GM21360 (cell line): ENCODE results near the gene TRIM29.
A peak's percentile ranks its signal among the peaks of the same experiment; 100 is the strongest.
"Not testable (repeated sequence)": the region's sequence is repeated elsewhere in the genome, so short reads cannot be mapped to it uniquely, and the experiment has no call there.

Source experiments
- ATAC-seq: cut with Tn5 transposase; IDR thresholded peaks from one replicate; pipeline ENCODE4 v1.9.1; 2021; ENCODE audit warnings: mild to moderate bottlenecking, moderate library complexity; ENCODE audit not compliant: unreplicated experiment

The TRIM29 gene, protein sequence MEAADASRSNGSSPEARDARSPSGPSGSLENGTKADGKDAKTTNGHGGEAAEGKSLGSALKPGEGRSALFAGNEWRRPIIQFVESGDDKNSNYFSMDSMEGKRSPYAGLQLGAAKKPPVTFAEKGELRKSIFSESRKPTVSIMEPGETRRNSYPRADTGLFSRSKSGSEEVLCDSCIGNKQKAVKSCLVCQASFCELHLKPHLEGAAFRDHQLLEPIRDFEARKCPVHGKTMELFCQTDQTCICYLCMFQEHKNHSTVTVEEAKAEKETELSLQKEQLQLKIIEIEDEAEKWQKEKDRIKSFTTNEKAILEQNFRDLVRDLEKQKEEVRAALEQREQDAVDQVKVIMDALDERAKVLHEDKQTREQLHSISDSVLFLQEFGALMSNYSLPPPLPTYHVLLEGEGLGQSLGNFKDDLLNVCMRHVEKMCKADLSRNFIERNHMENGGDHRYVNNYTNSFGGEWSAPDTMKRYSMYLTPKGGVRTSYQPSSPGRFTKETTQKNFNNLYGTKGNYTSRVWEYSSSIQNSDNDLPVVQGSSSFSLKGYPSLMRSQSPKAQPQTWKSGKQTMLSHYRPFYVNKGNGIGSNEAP

DNA sequence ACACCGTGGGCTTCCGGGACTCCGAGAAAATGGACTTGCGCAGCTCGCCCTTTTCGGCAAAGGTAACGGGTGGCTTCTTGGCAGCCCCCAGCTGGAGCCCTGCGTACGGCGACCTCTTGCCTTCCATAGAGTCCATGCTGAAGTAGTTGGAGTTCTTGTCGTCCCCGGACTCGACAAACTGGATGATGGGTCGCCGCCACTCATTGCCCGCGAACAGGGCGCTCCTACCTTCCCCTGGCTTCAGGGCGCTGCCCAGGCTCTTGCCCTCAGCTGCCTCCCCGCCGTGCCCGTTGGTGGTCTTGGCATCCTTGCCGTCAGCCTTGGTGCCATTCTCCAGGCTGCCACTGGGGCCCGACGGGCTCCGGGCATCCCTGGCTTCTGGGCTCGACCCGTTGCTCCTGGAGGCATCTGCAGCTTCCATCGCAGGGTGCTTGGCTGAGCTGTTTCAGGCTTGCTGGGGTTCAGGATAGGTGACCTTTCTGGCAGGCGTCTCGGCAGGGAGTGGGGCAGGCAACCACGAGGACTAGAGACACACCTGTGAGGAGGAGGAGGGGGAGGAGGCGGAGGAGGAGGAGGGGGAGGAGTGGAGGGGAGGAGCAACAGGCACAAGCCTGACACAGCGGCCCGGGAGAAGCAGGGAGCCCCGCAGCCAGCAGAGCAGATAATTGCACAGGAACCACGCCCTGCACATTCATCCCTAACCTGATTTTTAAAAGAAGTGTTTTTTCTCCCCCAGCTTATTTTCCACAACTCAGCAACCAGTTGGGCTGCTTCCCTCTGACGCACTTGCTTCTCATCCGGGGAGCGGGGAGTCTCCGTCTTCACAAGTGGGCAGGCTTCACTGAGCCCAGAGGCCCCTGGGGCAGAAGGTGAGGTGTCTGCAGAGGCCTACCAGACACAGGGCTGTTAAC is at the start of gene TRIM29:
Gene TRIM29 (minus strand): TSS at position 503 of the 911 bp plus-strand sequence. CDS start 82 bp downstream, at position 421.
- no peak for ATAC-seq

DNA sequence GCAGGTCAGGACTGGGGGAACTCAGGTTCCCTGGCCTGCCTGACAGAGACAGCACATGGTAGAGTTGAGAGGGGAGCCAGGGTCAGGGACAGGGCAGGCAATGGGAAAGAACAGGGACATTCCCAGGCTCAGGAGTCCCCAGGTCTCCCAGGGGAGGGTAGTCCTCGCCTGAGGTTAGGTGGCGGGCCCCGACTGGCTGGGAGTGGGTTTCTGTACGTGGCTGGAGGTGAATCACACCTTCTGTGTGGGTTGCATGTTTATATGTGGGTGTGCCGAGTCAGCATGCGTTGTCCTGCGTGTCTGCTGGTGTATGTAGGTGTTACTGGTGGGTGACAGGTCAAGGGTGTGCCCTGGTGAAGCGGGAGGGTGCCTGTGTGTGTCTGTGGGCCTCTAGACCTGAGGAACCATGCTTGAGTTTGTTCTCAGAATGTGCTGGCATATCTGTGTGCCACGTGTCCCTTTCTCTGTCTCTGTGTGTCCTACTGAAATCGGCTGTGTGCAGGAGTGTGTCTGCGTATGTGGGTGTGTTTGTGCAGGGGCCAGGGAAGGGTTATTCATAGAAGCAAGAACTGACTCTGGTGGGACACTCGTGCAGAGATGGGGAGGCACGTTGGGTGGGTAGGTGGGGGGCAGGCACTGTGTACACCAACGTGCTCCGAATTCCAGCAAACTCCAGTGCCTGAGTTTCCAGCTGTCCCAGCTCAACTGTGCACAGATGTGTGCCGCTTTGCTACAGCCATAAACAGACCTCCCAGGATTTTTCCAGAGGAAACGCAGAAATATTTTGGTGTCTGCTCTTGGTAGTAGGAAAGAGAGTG is 49.1 kb upstream of the TRIM29 start:
- ATAC-seq, result peak; percentile 52

DNA sequence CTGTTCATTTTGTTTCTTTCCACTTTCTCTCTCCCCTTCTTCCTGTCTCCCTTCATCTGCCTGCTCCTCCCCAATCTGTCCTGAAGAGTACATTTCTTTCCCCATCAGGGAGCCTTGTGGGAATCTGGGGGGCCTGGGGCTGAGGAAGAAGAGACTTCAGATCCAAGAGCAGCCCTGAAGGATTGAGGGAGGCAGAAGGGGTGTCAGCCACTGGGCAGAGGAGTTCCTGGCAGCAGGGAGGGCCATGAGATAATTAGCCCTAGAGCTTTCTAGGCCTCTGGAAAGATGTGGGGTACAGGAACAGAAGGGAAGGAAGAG is 48.5 kb upstream of the TRIM29 start:
- ATAC-seq, result no peak

DNA sequence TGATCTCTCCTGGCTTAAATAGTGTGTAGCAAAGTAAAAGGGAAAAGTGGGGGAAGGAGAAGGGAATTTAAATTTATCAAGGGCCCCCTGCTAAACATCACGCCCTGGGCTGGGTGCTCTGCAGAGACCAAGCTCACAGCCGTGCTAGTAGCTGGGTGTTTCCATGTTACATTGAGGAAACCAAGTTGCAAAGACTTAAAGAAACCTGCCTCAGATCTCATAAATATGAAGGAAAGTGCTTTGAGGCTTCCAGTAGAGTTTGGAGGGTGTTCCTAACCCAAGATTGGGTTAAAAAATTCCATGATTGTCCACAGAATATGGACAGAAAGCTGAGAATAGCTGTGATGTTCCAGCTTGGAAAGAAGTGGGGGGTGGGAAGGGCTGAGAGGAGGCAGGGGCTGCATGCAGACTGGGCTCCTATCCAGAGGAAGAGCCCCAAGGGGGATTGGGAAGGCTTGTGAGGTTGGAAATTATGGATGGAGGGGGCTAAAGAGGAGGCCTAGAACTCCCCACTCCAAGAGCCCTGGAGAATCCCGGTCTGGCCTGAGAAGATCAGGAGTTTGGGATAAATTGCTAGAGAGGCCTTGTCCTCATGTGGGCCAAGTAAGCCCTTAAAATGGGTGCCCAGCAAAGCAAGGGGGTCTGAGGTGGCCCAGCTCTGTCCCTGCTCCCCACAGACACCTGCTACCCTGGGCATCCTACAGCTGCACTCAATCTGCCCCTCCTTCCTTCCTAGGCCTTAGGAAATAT is 48.0 kb upstream of the TRIM29 start:
- no peak for ATAC-seq

DNA sequence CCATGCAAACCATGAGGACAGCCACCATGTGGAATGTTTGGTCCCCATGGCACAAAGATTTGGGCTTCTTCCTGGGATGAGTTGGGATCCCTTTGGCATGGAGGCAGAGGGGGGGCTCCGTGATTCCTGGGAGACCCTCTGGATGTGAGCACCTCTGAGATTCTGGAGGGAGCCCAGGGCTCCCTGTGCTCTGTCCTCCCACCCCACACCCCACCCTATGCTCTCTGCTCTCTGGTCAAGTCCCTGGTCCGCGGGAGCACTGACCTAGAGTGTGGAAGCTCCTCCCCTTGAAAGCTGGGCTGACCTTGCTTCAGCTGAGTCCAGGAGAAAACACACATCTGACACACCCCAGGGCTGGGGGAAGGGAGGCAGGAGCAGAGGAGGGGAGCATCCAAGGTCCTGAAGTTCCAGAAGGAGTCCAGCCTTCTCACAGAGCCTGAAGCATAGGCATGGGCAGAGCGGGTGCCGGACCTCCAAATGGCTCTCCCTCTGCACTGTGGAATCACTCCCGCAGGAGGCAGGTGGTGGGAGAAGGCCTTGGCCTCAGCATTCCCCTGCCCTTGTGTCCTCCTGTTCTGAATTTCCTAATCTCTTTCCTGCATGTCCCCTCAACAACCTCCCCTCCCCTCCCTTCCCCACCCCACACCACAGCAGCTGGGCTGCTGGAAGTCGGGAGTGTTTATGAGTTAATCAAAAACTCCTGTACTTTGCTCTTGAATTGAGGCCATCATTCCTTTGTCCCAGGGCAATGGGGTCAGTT is 47.2 kb upstream of the TRIM29 start:
- no peak for ATAC-seq

DNA sequence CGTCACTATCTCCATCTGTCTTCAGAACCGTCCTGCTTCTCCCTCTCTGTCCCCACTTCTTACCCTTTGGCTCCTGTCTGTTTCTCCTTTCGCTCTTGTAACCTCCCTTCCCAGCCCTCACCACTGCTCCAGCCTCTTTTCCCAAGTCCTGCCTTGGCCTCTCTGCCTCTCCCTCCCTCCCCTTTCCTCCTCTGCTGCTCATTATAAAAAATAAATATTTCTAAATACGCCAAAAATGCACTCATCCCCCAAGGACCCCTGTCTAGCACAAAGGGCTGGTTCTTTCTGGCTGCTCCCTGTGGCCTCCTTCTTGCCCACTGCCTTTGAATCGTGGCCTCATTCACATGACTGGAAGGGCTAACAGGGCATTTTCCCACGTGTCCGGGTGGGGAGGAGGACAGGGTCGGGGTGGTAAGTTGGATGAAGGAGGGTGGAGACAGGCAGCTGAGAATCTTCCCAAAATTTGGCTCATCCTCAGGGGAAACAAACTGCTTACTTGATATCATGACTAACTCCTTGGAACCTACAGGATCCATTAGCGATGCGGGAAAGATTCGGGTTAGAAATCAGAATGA is 46.5 kb upstream of the TRIM29 start:
- ATAC-seq, result no peak

DNA sequence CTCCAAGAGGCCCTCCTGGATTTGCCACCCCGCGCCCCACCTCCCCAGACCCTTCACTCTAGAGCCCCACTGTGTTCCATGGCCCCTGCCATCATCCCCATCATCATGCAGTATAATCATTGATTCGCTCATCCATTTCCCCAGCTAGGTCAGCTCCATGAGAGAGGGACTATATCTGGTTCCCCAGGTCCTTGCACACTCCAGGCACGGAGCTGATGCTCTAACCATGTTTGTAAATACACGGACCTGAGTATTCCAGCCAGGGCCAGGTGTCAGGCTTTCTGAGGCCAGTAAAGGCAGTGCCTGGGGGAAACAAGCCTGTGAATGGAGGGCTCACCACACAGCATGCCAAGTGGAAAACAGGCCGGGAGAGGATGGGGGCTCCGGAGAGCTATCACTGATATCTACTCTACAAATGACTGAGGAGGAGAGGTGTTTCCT is 45.8 kb upstream of the TRIM29 start:
- ATAC-seq, result no peak

DNA sequence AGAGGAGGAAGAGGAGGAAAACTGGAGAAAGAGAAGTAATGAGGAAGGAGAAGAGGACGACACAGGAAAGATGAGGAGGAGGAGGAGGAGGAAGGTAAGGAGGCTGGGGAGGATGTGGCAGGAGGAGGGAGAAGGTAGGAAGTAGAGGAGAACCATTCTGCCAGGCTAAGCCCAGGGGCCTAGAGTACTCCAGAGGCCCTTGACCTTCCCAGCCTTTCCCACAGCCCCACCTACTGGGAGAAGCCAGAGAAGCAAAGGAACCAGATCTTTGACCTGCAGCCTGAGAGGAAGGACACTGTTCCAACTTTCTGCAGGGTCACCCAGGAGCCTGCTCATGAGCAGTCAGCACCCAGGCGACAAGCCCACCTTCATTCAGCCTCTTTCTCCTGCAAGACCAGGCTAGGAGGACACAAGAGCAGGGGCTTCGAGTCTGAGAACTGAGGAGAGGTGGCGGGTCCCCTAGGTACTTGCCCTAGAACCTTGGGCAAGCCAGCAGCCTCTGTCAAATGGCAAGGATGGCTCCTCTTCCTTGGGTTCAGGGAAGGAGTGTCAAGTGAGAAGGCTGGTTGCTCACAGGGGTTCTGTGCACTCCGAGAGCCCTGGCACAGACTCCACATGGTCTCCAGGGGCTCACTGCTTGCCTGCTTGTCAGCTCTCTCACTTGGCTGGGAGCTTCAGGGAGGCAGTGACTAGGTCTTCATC is 45.0 kb upstream of the TRIM29 start:
- ATAC-seq, result no peak

DNA sequence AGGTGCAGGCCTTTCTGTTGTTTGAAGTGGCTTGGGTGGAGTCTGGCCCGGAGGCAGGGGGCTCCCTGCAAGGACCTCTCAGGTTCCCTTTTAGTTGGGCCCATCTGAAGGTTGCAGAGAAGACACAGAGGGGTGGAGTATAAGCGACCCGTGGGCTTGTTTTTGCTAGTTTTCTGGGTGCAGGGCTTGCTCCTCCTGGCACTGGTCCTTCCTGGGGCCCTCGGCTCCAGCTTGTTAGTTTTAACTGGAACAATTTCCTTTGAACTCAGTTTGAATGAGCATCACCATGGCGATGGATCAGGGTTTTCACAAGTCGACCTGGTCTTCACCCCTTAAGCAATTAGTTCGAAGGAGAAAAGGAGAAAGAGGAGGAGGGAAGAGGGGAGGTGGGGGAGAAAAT is 44.5 kb upstream of the TRIM29 start:
- no peak for ATAC-seq

DNA sequence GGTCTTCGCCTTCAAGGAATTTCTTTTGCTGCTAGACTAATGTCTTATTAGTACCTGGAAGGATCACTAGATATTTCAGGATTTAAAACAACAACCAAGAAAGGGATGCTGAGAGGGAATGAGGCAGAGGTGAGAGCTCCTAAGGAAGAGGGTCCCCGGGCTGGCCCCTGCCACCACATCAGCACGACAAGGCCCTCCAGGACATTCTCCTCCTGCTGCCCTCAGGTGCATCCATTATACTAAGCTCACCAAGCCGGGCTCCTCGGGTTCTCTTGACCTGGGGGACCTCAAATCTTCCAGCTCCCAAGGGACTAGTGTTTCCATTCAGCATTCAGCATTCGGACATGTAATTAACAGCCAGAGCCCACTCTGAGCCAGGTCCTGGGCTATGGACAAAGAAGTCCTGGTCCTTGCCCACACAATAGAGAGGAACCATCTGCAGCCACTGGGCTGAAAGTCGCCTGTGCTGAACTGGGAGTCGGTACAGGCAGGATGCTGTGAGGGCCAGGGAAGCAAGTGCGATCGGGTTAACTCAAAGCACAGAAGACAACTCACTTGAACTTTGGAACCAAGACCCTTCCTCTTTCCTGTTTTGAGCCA is 43.6 kb upstream of the TRIM29 start:
- no peak for ATAC-seq

DNA sequence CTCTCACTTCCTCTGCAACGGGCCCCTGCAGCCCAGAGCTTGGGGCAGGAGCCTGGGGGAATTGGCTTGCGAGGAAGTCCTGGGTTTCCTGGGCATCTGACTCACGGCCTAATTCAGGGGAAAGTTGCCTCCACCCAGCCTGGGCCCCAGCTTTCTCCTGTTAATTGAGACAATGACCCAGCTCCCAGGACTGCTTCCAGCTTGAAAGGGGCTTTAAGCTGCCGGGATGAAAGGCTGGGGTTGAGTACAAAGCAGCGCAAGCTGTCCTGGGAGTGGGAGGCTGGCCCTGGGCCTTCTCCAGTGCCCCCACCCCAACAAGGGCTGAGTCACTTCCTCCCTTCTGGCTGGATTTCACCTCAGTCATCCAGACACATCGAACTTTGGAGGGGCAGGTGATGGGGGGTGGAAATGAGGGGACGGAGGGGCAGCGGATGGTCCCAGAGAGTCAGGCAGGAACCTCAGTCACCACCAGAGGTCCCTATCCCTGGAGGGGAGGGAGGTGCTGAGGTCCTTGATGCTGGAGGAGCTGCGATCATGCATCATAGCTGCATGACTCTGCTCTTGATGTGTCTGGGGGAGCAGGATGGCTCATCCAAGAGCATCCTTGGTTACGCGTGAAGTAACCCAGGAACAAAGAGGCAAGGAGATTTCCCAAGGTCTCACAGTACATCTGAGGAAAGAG is 42.8 kb upstream of the TRIM29 start:
- no peak for ATAC-seq

DNA sequence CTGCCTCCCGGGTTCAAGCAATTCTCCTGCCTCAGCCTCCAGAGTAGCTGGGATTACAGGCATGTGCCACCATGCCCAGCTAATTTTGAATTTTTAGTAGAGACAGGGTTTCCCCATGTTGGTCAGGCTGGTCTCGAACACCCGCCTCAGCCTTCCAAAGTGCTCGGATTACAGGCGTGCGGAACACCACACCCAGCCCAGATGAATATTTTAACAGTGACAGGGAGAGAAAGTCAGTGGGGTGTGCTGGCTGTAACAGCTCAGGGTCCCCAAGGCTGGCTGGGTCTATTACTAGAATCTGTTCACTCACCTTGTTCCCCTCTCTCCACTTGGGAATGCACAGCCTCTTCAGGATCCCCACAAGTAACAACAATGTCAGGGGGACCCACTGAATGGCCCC is 42.1 kb upstream of the TRIM29 start:
- ATAC-seq, result not testable (repeated sequence)

DNA sequence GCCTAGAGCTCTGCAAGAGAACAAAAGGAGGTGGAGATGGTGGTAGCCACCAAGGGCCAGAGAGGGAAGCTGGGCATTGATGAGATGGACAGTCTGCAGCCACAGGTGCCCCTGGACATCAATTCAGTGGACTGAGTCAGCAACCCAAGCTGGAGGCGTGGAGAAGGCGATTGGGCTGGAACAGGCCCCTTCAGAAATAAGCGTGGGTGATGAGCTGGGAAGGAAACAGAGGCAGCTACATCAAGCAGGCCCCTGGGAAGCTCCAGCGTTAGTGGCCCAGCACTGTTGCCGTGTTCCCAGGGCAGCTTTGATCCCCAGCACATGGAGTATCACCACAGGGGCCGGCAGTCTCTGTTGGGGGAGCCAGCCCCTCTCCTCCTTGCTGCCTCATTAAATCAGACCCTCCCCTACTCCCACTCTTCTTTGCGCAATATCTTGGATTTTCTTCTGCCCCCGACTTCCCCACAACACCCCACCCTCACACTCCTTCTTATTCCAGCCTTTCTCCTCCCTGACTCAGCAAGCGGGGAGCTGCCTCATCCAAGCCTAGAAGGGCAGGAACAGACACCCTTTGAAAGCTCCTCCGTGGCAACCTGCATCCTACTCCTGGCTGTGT is 41.3 kb upstream of the TRIM29 start:
- no peak for ATAC-seq

DNA sequence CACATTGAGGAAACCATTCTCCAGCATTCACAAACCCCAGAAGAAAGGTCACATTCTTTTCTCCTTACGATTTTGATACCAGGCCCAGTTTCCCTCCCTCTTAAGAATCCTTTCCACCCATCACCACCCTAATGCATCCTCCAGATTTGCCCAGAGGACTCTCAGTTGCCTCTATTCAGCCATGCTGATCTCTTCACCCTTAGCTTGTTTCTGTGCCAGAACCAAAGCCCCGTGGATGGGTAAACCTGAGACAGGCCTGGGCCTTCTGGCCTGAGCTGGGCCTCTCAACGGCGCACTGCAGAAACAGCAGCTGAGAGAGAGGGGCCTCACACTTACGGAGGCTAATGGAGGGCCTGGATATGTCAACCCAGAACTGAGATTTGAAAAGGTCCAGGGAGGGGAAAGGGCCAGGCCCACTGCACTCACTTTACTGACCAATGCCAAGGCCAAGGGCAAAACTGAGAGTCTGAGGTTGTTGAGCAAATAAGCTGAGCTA is 40.7 kb upstream of the TRIM29 start:
- ATAC-seq, result no peak

DNA sequence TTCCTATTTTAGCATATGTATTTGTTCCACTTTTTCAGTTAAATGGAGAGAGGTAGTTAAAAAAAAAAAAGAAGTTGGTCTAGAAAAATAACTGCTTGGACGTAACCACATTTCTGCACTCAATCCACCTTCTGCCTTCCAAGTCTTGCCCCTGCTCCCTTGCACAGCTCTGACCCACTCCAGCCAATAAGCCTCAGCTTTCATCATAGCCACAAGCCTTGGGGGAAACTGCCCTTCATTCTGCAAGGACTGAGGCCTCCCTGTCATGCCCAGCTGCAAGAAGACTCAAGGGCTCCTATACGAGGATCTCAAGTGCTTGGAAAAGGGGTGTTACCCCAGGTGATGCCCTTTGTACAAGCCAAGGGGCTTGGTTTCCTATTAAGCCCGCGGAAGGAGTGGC is 37.0 kb upstream of the TRIM29 start:
- no peak for ATAC-seq

DNA sequence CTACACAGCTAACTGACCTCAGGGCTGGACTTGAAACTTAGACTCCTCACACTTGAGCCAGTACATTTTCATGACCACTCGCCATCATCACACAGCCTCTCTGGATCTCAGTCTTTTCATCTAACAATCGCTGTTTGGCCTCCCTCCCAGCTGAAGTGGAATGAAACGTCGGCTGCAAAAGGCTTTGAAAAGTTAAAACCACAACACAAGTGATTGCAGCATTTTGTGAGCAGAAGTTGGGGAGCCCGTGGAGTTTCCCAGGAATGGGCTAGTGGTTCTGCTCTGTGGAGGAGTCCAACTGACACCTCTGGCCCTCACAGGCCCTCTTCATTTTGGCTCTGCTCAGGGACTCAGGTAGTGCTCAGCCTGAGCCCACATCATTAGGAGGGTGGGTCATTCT is 35.9 kb upstream of the TRIM29 start:
- ATAC-seq, result no peak
